Osteoblast (primary cell): ENCODE results near the gene C15orf39. TPM values are rescaled to one million over a fixed set of nuclear protein-coding genes. Genes with fewer than 3 reads are reported as not detected.

Source experiments
- DNase-seq: peaks from one replicate; pipeline ENCODE4 v3.0.0; 2011; ENCODE audit warnings: low spot score, mixed read lengths; ENCODE audit not compliant: insufficient read length; ENCODE audit errors: missing footprints
- H2AFZ ChIP-seq: 2 replicates; pipeline ENCODE4 v1.6.0; 2011; ENCODE audit warnings: mild to moderate bottlenecking, low read length
- H3K27ac ChIP-seq: 2 replicates; pipeline ENCODE4 v1.5.1; 2011; ENCODE audit warnings: mild to moderate bottlenecking, low read depth, low read length, moderate library complexity
- H3K27me3 ChIP-seq: 2 replicates; pipeline ENCODE4 v1.6.0; 2012; ENCODE audit warnings: mild to moderate bottlenecking, control low read depth, inconsistent platforms, low read length, moderate library complexity; ENCODE audit not compliant: insufficient read depth
- H3K36me3 ChIP-seq: 2 replicates; pipeline ENCODE4 v1.5.1; 2011; ENCODE audit warnings: mild to moderate bottlenecking, low read length, control low read depth, moderate library complexity; ENCODE audit not compliant: insufficient read depth
- H3K4me1 ChIP-seq: 2 replicates; pipeline ENCODE4 v1.5.1; 2011; ENCODE audit warnings: mild to moderate bottlenecking, low read length, control low read depth, moderate library complexity; ENCODE audit not compliant: insufficient read depth
- H3K4me2 ChIP-seq: 2 replicates; pipeline ENCODE4 v1.6.0; 2011; ENCODE audit warnings: mild to moderate bottlenecking, low read length; ENCODE audit not compliant: insufficient read depth
- H3K4me3 ChIP-seq: fragments of 200-600 bp; sonication (generic); 3 replicates; pipeline ENCODE4 v1.5.1; 2012; ENCODE audit warnings: mild to moderate bottlenecking, low read length, inconsistent platforms; ENCODE audit not compliant: insufficient read depth
- H3K79me2 ChIP-seq: 2 replicates; pipeline ENCODE4 v1.6.0; 2012; ENCODE audit warnings: mild to moderate bottlenecking, low read length, control low read depth, inconsistent platforms; ENCODE audit not compliant: insufficient read depth
- H3K9me3 ChIP-seq: 2 replicates; pipeline ENCODE4 v1.5.1; 2011; ENCODE audit warnings: low read depth, low read length, control low read depth
- H4K20me1 ChIP-seq: 2 replicates; pipeline ENCODE4 v1.6.0; 2012; ENCODE audit warnings: mild to moderate bottlenecking, low read length, control low read depth; ENCODE audit not compliant: insufficient read depth
- CTCF ChIP-seq: IDR thresholded peaks from 2 replicates; pipeline ENCODE4 v1.5.1; 2011; ENCODE audit warnings: mild to moderate bottlenecking, low read depth, low read length, moderate library complexity; ENCODE audit errors: extremely low read depth
- total RNA-seq: library from RNA; depleted of rRNA; stranded (reverse); fragments of >200 nt; gene quantifications from 2 replicates; pipeline ENCODE4 v1.2.3, GENCODE V29; 2012

Gene C15orf39
- total RNA-seq, 1 donor, result 6.5 TPM

GRCh38 chr15:75154461-75155062 is 47.1 kb upstream of the C15orf39 start:
- DNase-seq, result no peak
- Histone ChIP-seq H3K4me3 (no peak overlapping the region), H3K27ac (no peak overlapping the region), H3K9me3 (no peaks in the 10 kb centered on the region), H4K20me1 (no peaks in the 10 kb centered on the region), H2AFZ (no peak overlapping the region), H3K36me3 (no peaks in the 10 kb centered on the region), H3K27me3 (no peaks in the 10 kb centered on the region), H3K4me2 (no peak overlapping the region), H3K4me1 (peaks cover 2% of the 10 kb centered on the region), H3K79me2 (no peaks in the 10 kb centered on the region)
- no peak for TF ChIP-seq CTCF

GRCh38 chr15:75156326-75157215 is 45.1 kb upstream of the C15orf39 start:
- H3K4me2 ChIP-seq, result no peak overlapping the region
- H3K27me3 ChIP-seq, result no peaks in the 10 kb centered on the region
- H3K36me3 ChIP-seq, result no peaks in the 10 kb centered on the region
- no peak overlapping the region for H2AFZ ChIP-seq
- H3K79me2 ChIP-seq, result no peaks in the 10 kb centered on the region
- H3K4me3 ChIP-seq, result no peak overlapping the region
- H3K4me1 ChIP-seq, result no peaks in the 10 kb centered on the region
- H3K27ac ChIP-seq, result no peak overlapping the region
- H3K9me3 ChIP-seq, result no peaks in the 10 kb centered on the region
- H4K20me1 ChIP-seq, result no peaks in the 10 kb centered on the region
- TF ChIP-seq CTCF, result no peak
- DNase-seq, result no peak

- Histone ChIP-seq H3K9me3 (no peaks in the 10 kb centered on the region), H3K4me1 (no peaks in the 10 kb centered on the region), H3K4me2 (no peak overlapping the region), H4K20me1 (no peaks in the 10 kb centered on the region), H3K79me2 (no peaks in the 10 kb centered on the region), H2AFZ (no peak overlapping the region), H3K27me3 (no peaks in the 10 kb centered on the region), H3K4me3 (no peak overlapping the region), H3K36me3 (no peaks in the 10 kb centered on the region), H3K27ac (no peak overlapping the region)
- no peak for TF ChIP-seq CTCF
- no peak for DNase-seq
Measured at GRCh38 chr15:75158402-75158801, 43.3 kb upstream of the C15orf39 start.

GRCh38 chr15:75159244-75159643 is 42.4 kb upstream of the C15orf39 start:
- Histone ChIP-seq H3K79me2 (no peaks in the 10 kb centered on the region), H4K20me1 (no peaks in the 10 kb centered on the region), H3K27ac (no peak overlapping the region), H2AFZ (no peak overlapping the region), H3K4me3 (no peak overlapping the region), H3K4me1 (no peaks in the 10 kb centered on the region), H3K27me3 (no peaks in the 10 kb centered on the region), H3K9me3 (no peaks in the 10 kb centered on the region), H3K36me3 (no peaks in the 10 kb centered on the region), H3K4me2 (no peak overlapping the region)
- TF ChIP-seq CTCF, result no peak
- DNase-seq, result no peak
